Bronchial epithelial cell (primary cell): ENCODE measurements around the gene RHEB. TPM values are rescaled to one million over a fixed set of nuclear protein-coding genes. Genes with fewer than 3 reads are reported as not detected.

Source experiments
- DNase-seq: peaks from one replicate; pipeline ENCODE4 v3.0.0-alpha.2; 2010; ENCODE audit warnings: low read depth
- FAIRE-seq: peaks from 2 replicates; lab custom pipeline; 2011; peaks lifted over from hg19 to GRCh38; lab: Jason Lieb, UNC
- H3K27me3 ChIP-seq: 2 replicates; pipeline ENCODE4 v1.5.1; 2011; ENCODE audit warnings: low read length; ENCODE audit not compliant: control insufficient read depth, insufficient read depth
- H3K36me3 ChIP-seq: 2 replicates; pipeline ENCODE4 v1.5.1; 2011; ENCODE audit warnings: low read length; ENCODE audit not compliant: control insufficient read depth, insufficient read depth
- H3K4me3 ChIP-seq: 2 replicates; pipeline ENCODE4 v1.5.1; 2011; ENCODE audit warnings: mild to moderate bottlenecking, low read depth, low read length, control low read depth
- CTCF ChIP-seq: IDR thresholded peaks from 2 replicates; pipeline ENCODE4 v1.5.1; 2011; ENCODE audit warnings: mild to moderate bottlenecking, moderate library complexity, low read length, control low read depth, inconsistent platforms; ENCODE audit not compliant: insufficient read depth, severe bottlenecking
- total RNA-seq: library from RNA; depleted of rRNA; stranded (reverse); fragments of >200 nt; gene quantifications from 2 replicates; pipeline ENCODE4 v1.2.1, GENCODE V29; 2014

Gene RHEB
- total RNA-seq, 1 donor from 2014 or later = 68.7 TPM

- DNase-seq (no peak), FAIRE-seq (no peak)
- no peaks in the 10 kb centered on the region for H3K36me3 ChIP-seq
- no peak for TF ChIP-seq CTCF
- H3K27me3 ChIP-seq = peaks cover 3% of the 10 kb centered on the region
- no peak overlapping the region for H3K4me3 ChIP-seq
Measured at GRCh38 chr7:151423226-151423625, 96.5 kb downstream of the RHEB start.

- no peak for FAIRE-seq
- no peak for TF ChIP-seq CTCF
- Histone ChIP-seq H3K27me3 (peaks cover 3% of the 10 kb centered on the region), H3K4me3 (no peak overlapping the region), H3K36me3 (no peaks in the 10 kb centered on the region)
- DNase-seq = no peak
Measured at GRCh38 chr7:151422212-151422611, 97.5 kb downstream of the RHEB start.

- DNase-seq = no peak
- no peak for TF ChIP-seq CTCF
- no peaks in the 10 kb centered on the region for H3K36me3 ChIP-seq
- no peak overlapping the region for H3K4me3 ChIP-seq
- no peak for FAIRE-seq
- peaks cover 3% of the 10 kb centered on the region for H3K27me3 ChIP-seq
Measured at GRCh38 chr7:151420144-151420543, 99.6 kb downstream of the RHEB start.

DNA sequence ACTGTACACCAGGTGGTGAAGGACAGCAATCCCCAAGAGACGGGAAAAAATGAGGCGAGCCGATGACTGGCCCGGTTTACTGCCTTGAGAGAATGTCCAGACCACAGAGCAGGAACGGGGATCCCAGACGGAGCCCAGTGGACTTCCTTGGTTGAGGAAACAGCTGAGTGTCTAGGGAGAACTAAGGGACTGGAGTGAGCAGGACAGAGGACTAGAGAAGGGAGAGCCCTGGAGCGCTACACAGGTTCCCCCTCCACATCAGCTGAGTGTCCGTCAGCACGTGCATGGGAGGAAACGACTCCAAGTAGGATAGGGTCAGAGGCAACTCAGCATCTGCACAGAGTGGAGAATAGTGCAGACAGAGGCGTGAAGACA is 102.8 kb downstream of the RHEB start:
- Histone ChIP-seq H3K27me3 (peaks cover 6% of the 10 kb centered on the region), H3K36me3 (no peaks in the 10 kb centered on the region), H3K4me3 (no peak overlapping the region)
- FAIRE-seq (no peak), DNase-seq (no peak)
- no peak for TF ChIP-seq CTCF

- peaks cover 10% of the 10 kb centered on the region for H3K27me3 ChIP-seq
- DNase-seq (no peak), FAIRE-seq (no peak)
- TF ChIP-seq CTCF = no peak
- H3K36me3 ChIP-seq = no peaks in the 10 kb centered on the region
- no peak overlapping the region for H3K4me3 ChIP-seq
Measured at GRCh38 chr7:151416112-151416940, 103.4 kb downstream of the RHEB start.

Other genes with a start within 250 kb of the RHEB start
- 30.0 and 34.0 TPM in 2 replicates for gene NUB1, start 178.1 kb downstream of the RHEB start, total RNA-seq
- gene WDR86, start 109.9 kb downstream of the RHEB start, total RNA-seq = 0.13 and 0.79 TPM in 2 replicates
- not detected in 2 replicates for gene CRYGN, start 79.8 kb downstream of the RHEB start, total RNA-seq